ENCODE data around the gene ANKRD29.

Gene ANKRD29

GRCh38 chr18:23596183-23596582 lies 66.5 kb downstream of the ANKRD29 start:
- WGBS, 2 experiments, result 87 to 90% methylated on average over 7 of the region's 7 CpGs
- Histone ChIP-seq H3K36me3 (ENCODE audit: control insufficient read depth, insufficient read depth, low read length) (no peaks in the 10 kb centered on the region), H3K4me3 (ENCODE audit: insufficient read depth, low read depth, low read length) (no peak overlapping the region), H3K9me3 (ENCODE audit: control insufficient read depth, low read length) (no peaks in the 10 kb centered on the region), H3K27me3 (ENCODE audit: control insufficient read depth, insufficient read depth, low read length, poor library complexity, severe bottlenecking) (no peaks in the 10 kb centered on the region), H3K4me1 (ENCODE audit: control insufficient read depth, insufficient read depth, low read length) (no peaks in the 10 kb centered on the region), H3K27ac (ENCODE audit: insufficient read depth, low read depth, low read length, poor library complexity, severe bottlenecking) (no peak overlapping the region)

- H3K4me3 ChIP-seq (ENCODE audit: insufficient read depth, low read depth, low read length), result no peak overlapping the region
- 84 to 90% methylated on average over 7 of the region's 7 CpGs for WGBS, 2 experiments
- H3K27me3 ChIP-seq (ENCODE audit: control insufficient read depth, insufficient read depth, low read length, poor library complexity, severe bottlenecking), result no peaks in the 10 kb centered on the region
- H3K9me3 ChIP-seq (ENCODE audit: control insufficient read depth, low read length), result no peaks in the 10 kb centered on the region
- no peak overlapping the region for H3K27ac ChIP-seq (ENCODE audit: insufficient read depth, low read depth, low read length, poor library complexity, severe bottlenecking)
- H3K36me3 ChIP-seq (ENCODE audit: control insufficient read depth, insufficient read depth, low read length), result no peaks in the 10 kb centered on the region
- H3K4me1 ChIP-seq (ENCODE audit: control insufficient read depth, insufficient read depth, low read length), result no peaks in the 10 kb centered on the region
Observed at GRCh38 chr18:23595591-23595990, 67.1 kb downstream of the ANKRD29 start.

GRCh38 chr18:23593720-23594119 lies 69.0 kb downstream of the ANKRD29 start:
- H3K4me3 ChIP-seq (ENCODE audit: insufficient read depth, low read depth, low read length), result no peak overlapping the region
- no peaks in the 10 kb centered on the region for H3K9me3 ChIP-seq (ENCODE audit: control insufficient read depth, low read length)
- no peaks in the 10 kb centered on the region for H3K4me1 ChIP-seq (ENCODE audit: control insufficient read depth, insufficient read depth, low read length)
- no peaks in the 10 kb centered on the region for H3K27me3 ChIP-seq (ENCODE audit: control insufficient read depth, insufficient read depth, low read length, poor library complexity, severe bottlenecking)
- no peaks in the 10 kb centered on the region for H3K36me3 ChIP-seq (ENCODE audit: control insufficient read depth, insufficient read depth, low read length)
- H3K27ac ChIP-seq (ENCODE audit: insufficient read depth, low read depth, low read length, poor library complexity, severe bottlenecking), result no peak overlapping the region
- WGBS, 2 experiments, result 90 to 96% methylated on average over 2 of the region's 2 CpGs

DNA sequence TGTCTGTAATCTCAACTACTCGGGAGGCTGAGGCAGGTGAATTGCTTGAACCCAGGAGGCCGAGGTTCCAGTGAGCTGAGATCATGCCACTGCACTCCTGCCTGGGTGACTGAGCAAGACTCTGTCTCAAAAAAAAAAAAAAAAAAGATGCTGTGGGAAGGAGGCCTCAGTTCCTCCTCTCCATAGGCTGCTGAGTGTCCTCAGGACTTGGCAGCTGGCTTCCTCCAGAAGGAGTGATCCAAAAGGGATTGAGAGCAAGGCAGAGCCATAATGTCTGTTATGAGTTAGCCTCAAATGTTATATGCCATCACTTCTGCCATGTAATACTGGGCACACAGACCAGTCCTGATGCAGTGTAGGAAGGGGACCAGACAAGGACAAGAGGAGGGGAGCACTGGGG lies 69.8 kb downstream of the ANKRD29 start:
- Histone ChIP-seq H3K27me3 (ENCODE audit: control insufficient read depth, insufficient read depth, low read length, poor library complexity, severe bottlenecking) (no peaks in the 10 kb centered on the region), H3K4me3 (ENCODE audit: insufficient read depth, low read depth, low read length) (no peak overlapping the region), H3K27ac (ENCODE audit: insufficient read depth, low read depth, low read length, poor library complexity, severe bottlenecking) (no peak overlapping the region), H3K9me3 (ENCODE audit: control insufficient read depth, low read length) (no peaks in the 10 kb centered on the region), H3K36me3 (ENCODE audit: control insufficient read depth, insufficient read depth, low read length) (no peaks in the 10 kb centered on the region), H3K4me1 (ENCODE audit: control insufficient read depth, insufficient read depth, low read length) (no peaks in the 10 kb centered on the region)
- 91 to 92% methylated on average over 2 of the region's 2 CpGs for WGBS, 2 experiments

DNA sequence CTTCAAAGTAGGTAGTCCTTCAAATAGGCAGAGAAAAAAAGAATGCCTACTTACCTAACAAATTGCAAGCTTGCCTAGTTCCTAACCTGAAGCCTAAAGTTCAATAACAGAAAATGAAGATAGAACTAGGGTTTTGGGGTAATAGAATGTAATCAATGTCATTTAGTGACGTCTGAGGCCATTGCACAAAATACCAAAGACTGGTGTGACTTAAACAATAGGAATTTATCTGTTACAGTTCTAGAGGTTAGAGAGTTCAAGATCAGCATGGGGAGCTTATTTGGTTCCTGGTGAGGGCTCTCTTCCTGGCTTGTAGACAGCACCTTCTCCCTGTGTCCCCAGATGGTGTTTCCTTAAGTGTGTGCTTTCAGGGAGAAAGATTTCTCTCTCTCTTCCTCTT lies 71.7 kb downstream of the ANKRD29 start:
- Histone ChIP-seq H3K4me3 (ENCODE audit: insufficient read depth, low read depth, low read length) (no peak overlapping the region), H3K36me3 (ENCODE audit: control insufficient read depth, insufficient read depth, low read length) (no peaks in the 10 kb centered on the region), H3K27ac (ENCODE audit: insufficient read depth, low read depth, low read length, poor library complexity, severe bottlenecking) (no peak overlapping the region), H3K9me3 (ENCODE audit: control insufficient read depth, low read length) (no peaks in the 10 kb centered on the region), H3K4me1 (ENCODE audit: control insufficient read depth, insufficient read depth, low read length) (no peaks in the 10 kb centered on the region), H3K27me3 (ENCODE audit: control insufficient read depth, insufficient read depth, low read length, poor library complexity, severe bottlenecking) (no peaks in the 10 kb centered on the region)
- WGBS, 2 experiments, result 0% methylated on average over 1 of the region's 1 CpG

GRCh38 chr18:23588836-23589560 lies 73.7 kb downstream of the ANKRD29 start:
- H3K4me1 ChIP-seq (ENCODE audit: control insufficient read depth, insufficient read depth, low read length), result peaks cover 10% of the 10 kb centered on the region
- no peaks in the 10 kb centered on the region for H3K9me3 ChIP-seq (ENCODE audit: control insufficient read depth, low read length)
- H3K27ac ChIP-seq (ENCODE audit: insufficient read depth, low read depth, low read length, poor library complexity, severe bottlenecking), result no peak overlapping the region
- H3K36me3 ChIP-seq (ENCODE audit: control insufficient read depth, insufficient read depth, low read length), result no peaks in the 10 kb centered on the region
- H3K4me3 ChIP-seq (ENCODE audit: insufficient read depth, low read depth, low read length), result no peak overlapping the region
- 83 to 86% methylated on average over 11 of the region's 11 CpGs for WGBS, 2 experiments
- no peaks in the 10 kb centered on the region for H3K27me3 ChIP-seq (ENCODE audit: control insufficient read depth, insufficient read depth, low read length, poor library complexity, severe bottlenecking)

DNA sequence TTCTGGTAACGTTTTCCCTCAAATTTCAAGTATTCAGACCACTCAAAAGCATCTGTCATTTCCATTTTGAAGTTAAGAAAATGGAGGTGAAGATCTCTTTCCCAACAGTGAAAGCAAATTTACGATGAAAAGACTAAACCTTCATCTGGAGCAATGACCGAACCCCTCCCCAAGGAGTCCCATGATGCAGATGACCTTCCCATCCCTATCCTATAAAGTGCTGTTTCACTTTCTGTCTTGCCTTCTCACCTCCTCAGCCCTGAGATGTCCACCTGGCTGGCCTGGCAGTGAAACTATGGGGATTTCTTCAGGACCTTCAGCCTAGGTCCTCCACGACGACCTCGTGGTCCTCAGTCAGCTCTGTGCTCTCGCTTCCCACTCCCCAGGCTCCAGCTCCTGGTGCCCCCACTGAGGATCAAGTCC lies 75.5 kb downstream of the ANKRD29 start:
- 60 to 73% methylated on average over 6 to 7 of the region's 7 CpGs for WGBS, 2 experiments
- H3K27ac ChIP-seq (ENCODE audit: insufficient read depth, low read depth, low read length, poor library complexity, severe bottlenecking), result no peak overlapping the region

DNA sequence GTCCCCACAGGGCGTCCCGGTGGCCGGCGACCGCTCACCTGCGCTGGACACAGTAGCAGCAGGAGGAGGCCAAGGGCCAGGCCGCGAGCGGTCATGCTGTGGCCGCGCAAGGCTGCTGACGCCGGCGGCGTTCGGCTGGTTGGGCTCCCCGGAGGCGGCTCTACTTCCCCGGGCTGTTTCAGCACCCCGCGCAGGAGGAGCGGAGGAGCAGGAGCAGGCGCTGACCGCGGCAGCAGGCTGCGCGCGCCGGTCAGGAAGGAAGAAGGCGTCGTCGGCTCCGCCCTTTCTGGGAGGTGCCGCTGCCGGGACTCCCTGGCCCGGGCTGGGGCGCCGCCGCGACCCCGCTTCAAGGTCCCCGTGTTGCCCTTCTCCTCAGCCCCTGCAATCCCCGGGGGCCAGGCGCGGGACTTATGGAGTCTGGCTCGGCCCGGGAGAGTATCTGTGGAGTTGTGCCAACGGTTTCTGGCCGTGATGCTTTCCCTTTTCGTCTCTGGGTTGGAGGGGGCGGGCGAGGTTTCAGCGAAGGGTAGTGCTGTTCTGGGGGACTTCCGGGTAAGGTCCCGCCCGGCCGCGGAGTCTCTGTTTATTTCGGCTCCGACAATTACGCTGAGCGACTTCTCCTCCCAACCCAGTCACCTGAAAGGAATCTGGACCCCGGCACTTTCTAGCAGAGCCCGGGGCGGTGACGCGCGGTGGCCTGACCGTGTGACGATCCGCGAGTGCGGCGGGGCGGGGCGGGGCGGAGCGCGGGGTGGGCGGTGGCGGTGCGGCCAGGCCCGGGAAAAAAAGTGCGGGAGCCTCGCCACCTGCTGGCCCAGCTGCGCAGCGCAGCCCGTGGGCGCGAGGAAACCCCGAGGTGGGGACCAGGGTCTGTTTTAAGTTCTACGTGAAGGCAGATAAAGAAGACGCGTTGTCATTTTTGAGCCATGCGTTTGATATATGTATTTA lies 76.2 kb downstream of the ANKRD29 start, which contains the start of gene NPC1:
NPC1 (minus strand) TSS at position 258 of the 948 bp plus-strand sequence; CDS start at position 95, 163 bp downstream.
- Histone ChIP-seq H3K36me3 (ENCODE audit: control insufficient read depth, insufficient read depth, low read length) (no peaks in the 10 kb centered on the region), H3K9me3 (ENCODE audit: control insufficient read depth, low read length) (no peaks in the 10 kb centered on the region), H3K27me3 (ENCODE audit: control insufficient read depth, insufficient read depth, low read length, poor library complexity, severe bottlenecking) (no peaks in the 10 kb centered on the region), H3K4me3 (ENCODE audit: insufficient read depth, low read depth, low read length) (peak within 1 kb of the TSS; percentile 69), H3K4me1 (ENCODE audit: control insufficient read depth, insufficient read depth, low read length) (peaks cover 20% of the 10 kb centered on the region), H3K27ac (ENCODE audit: insufficient read depth, low read depth, low read length, poor library complexity, severe bottlenecking) (peak within 1 kb of the TSS; percentile 97)
- 1% methylated on average over 95 of the region's 95 CpGs for WGBS, 2 experiments

More for the DNA sequence above, 75.5 kb downstream of the ANKRD29 start:
- Histone ChIP-seq H3K4me1 (ENCODE audit: control insufficient read depth, insufficient read depth, low read length) (peaks cover 20% of the 10 kb centered on the region), H3K4me3 (ENCODE audit: insufficient read depth, low read depth, low read length) (no peak overlapping the region), H3K9me3 (ENCODE audit: control insufficient read depth, low read length) (no peaks in the 10 kb centered on the region), H3K36me3 (ENCODE audit: control insufficient read depth, insufficient read depth, low read length) (no peaks in the 10 kb centered on the region), H3K27me3 (ENCODE audit: control insufficient read depth, insufficient read depth, low read length, poor library complexity, severe bottlenecking) (no peaks in the 10 kb centered on the region)

DNA sequence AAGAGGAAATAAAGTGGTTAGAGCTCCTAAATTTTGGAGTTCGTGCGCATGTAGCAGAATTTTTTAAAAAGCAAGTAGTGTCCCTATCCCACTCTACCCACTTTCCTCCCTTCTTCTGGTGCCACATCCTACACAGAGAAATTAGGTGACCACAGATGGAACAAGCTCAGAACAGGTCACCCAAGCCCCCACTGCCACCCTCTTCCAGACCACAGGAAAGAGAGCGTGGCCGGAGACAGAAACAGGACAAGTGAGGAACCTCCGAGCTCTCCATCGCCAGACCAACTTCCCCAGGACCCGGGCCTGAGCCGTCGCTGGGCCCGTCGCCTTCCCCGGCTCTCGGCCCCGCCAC lies 76.8 kb downstream of the ANKRD29 start:
- 1 to 3% methylated on average over 14 of the region's 14 CpGs for WGBS, 2 experiments
- no peaks in the 10 kb centered on the region for H3K36me3 ChIP-seq (ENCODE audit: control insufficient read depth, insufficient read depth, low read length)
- peak overlapping the region; percentile 97 for H3K27ac ChIP-seq (ENCODE audit: insufficient read depth, low read depth, low read length, poor library complexity, severe bottlenecking)
- H3K4me3 ChIP-seq (ENCODE audit: insufficient read depth, low read depth, low read length), result peak overlapping the region; percentile 69
- H3K27me3 ChIP-seq (ENCODE audit: control insufficient read depth, insufficient read depth, low read length, poor library complexity, severe bottlenecking), result no peaks in the 10 kb centered on the region
- peaks cover 20% of the 10 kb centered on the region for H3K4me1 ChIP-seq (ENCODE audit: control insufficient read depth, insufficient read depth, low read length)
- no peaks in the 10 kb centered on the region for H3K9me3 ChIP-seq (ENCODE audit: control insufficient read depth, low read length)
